GM13976 (cell line): ENCODE measurements around the gene RAD51B.

Experiments
- DNase-seq: peaks from one replicate; pipeline ENCODE4 v3.0.0; 2012; ENCODE audit warnings: low spot score
- in situ Hi-C: fragments of 300-500 bp; cut with MboI; formaldehyde crosslinking; loops from one replicate; pipeline ENCODE4 v1.12.0; 2022; ENCODE audit warnings: low sequenced_read_pairs, mixed read lengths, inconsistent platforms; ENCODE audit not compliant: unreplicated experiment
- TF ChIP-seq, protein P1 (sequence below): IDR thresholded peaks from 2 replicates; pipeline ENCODE4 v1.5.1; 2012; ENCODE audit warnings: borderline replicate concordance, mild to moderate bottlenecking; ENCODE audit not compliant: insufficient read depth; ENCODE audit errors: extremely low read depth, missing control alignments, control extremely low read depth

The RAD51B gene

DNA sequence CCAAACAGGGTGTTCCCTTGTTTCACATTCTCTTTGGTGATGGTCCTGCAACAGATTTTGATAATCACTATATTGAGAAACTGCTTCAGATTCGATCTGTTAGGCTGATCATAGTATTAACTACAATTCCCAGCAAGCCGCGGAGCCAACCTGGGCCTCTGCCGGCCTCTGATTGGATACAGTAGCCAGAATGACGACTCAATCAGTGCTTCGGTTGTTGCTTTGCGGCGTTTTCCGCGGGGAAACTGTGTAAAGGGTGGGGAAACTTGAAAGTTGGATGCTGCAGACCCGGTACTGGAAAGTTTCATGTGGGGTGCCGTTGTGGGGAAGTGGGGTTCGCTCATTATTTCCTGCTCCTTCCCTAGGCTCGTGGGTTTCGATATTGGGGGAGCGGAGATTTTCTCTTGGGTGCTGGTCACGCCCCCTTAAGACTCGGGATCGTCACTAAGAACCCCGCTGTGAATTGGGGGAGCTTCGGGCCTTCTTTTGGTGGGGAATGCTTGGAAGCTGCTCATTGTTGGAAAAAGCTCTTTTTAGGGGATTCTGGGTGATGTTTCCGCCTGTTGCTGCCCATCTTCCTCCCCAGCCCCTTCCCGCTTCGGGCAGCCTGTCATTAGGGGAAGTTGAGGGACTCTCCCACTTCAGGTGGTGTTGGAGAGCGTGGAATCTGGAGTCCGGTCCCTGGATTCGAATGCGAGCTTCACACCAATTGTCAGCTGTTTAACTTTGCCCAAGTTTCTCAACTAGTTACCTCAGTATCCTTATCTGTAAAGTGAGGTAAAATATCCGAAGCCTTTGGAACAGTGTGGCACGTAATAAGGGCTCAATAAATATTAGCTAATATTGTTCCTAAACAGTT, at the start of gene RAD51B:
TSS of gene RAD51B (plus strand) at position 217 of the 859 bp plus-strand sequence.
- TF ChIP-seq, protein P1, sequence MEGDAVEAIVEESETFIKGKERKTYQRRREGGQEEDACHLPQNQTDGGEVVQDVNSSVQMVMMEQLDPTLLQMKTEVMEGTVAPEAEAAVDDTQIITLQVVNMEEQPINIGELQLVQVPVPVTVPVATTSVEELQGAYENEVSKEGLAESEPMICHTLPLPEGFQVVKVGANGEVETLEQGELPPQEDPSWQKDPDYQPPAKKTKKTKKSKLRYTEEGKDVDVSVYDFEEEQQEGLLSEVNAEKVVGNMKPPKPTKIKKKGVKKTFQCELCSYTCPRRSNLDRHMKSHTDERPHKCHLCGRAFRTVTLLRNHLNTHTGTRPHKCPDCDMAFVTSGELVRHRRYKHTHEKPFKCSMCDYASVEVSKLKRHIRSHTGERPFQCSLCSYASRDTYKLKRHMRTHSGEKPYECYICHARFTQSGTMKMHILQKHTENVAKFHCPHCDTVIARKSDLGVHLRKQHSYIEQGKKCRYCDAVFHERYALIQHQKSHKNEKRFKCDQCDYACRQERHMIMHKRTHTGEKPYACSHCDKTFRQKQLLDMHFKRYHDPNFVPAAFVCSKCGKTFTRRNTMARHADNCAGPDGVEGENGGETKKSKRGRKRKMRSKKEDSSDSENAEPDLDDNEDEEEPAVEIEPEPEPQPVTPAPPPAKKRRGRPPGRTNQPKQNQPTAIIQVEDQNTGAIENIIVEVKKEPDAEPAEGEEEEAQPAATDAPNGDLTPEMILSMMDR = no peak
- peak; percentile 85 for DNase-seq
- in situ Hi-C loops = no loop called here

DNA sequence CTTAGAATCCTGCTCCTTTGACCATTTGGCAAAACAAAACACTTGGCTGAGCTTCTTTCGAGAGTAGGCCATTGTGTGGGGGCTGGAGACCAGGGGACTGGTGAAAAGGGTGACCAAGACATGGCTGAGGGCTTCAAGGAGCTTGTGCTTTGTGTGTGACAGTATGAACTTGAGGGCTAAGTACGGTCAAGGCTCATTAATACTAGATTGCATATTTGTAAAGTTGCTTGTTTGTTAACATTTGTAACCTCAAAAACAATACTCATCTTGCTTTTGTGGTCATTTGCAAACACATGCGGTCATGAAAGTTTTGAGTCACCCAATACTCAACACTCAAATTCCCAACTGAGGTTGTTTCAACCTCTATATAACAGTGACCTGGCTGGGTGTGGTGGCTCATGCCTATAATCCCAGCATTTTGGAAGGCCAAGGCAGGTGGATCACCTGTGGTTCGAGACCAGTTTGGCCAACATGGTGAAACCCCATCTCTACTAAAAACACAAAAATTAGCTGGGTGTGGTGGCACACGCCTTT, 45.7 kb upstream of the RAD51B start:
- TF ChIP-seq, protein P1 = no peak
- in situ Hi-C loops = no loop called here
- DNase-seq = no peak

DNA sequence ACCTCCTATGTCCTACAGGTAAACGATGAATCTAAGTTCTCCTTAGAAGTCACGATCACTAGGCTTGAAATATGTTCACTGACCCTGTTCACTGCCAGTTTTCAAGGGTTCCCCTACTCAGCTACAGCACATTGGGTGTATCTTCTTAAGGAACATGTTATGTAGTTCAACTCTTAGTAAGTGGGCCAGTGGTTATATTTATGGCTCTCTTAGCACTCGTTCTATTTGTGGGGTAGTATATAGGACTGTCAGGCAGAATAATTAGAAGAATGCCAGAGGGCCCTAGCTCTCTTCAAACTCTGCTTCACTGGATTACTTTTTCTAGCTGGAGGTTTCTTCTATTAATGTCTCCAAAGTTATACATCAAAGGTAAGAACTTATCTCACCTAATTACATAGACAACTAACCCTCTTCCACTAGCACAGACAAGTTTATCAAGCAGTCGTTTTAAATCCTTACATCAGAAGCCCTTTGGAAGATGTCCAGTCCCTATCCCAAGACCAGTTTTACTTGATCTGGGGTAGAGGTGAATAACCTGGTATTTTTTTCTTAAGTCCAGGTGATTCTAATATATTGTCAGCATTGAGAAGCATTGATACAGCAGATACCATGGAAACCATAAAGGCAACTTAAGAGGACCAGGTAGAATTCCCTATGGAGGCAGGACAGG, 42.8 kb upstream of the RAD51B start:
- TF ChIP-seq, protein P1 = no peak
- in situ Hi-C loops = no loop called here
- no peak for DNase-seq

DNA sequence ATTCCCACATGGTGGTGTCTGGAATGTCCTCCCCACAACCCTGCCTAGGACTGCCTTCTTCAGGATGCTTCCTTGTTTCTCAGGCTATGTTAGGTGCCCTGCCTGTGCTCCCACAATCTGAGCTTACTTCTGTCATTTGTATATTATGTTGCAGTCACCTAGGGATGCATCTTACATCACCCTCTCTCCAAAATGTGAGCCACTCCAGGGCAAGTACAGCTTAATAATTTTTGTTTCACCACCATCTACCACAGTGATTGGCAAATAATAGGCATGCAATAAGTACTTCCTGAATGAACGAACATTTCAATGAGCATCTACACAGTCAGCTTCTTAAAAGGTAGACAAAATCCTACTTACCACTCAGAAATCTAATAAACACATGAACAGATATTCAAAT, 40.8 kb upstream of the RAD51B start:
- in situ Hi-C loops = no loop called here

DNA sequence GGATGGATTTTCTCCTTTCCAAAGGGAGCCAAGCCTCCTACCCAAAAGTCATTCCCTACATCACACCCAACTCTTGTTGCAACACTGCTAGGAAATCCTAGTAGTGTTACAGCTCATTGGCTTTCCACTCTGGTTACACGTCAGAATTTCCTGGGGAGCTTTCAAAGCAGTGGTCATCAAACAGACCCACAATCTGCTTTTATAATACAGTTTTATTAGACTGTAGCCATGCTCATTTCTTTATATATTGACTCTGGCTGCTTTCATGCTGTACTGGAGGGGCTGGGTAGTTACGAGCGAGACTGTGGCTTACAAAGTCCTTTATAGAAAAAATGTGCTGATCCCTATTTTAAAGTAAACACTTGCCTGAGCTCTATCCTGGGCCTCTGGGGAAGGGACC, 37.5 kb upstream of the RAD51B start:
- in situ Hi-C loops = no loop called here
- DNase-seq = no peak
- TF ChIP-seq, protein P1 = no peak

More for the DNA sequence above, 40.8 kb upstream of the RAD51B start:
- TF ChIP-seq, protein P1 = no peak
- DNase-seq = no peak

DNA sequence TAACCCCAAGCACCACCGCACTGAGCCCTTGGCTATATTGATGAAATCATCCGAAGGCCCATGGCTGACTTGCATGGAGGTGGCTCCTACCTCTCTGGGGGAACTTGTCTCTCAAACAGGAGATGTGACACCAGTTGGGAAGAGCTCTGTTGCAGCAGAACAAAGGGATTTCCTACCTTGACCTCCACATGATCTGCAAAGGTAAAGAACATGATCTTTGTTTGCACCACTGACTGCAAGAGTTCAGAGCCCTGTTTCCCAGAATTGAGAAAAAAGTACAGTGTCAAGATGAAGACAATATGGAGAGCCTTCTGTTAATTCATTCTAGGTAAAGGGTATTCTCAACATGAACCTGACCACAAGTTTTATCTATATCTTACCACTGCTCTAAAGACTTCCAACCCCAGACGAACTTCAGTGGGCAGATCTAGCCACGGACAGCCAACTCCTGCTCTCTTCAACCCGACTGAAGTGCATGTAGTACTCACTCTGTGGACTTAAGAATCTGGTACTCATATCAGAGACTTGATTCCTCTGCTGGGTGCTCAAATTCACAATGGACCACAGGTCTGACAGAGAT, 35.2 kb upstream of the RAD51B start:
- TF ChIP-seq, protein P1 = no peak
- in situ Hi-C loops = no loop called here
- no peak for DNase-seq
